Endodermal cell (in vitro differentiated cells): ENCODE measurements around the gene MYL6. TPM values are rescaled to one million over a fixed set of nuclear protein-coding genes. Genes with fewer than 3 reads are reported as not detected.

ENCODE experiments used
- DNase-seq: peaks from one replicate; pipeline ENCODE4 v3.0.0-alpha.2; 2017
- H3K27ac ChIP-seq: 2 replicates; pipeline ENCODE4 v1.5.1; 2013; ENCODE audit warnings: mild to moderate bottlenecking, low read depth, low read length, moderate library complexity
- H3K27me3 ChIP-seq: 2 replicates; pipeline ENCODE4 v1.6.1; 2013; ENCODE audit warnings: mild to moderate bottlenecking, low read length, moderate library complexity; ENCODE audit not compliant: insufficient read depth, control insufficient read depth, poor library complexity, severe bottlenecking
- H3K36me3 ChIP-seq: 2 replicates; pipeline ENCODE4 v1.7.0; 2013; ENCODE audit warnings: mild to moderate bottlenecking, low read length, moderate library complexity; ENCODE audit not compliant: control insufficient read depth, insufficient read depth
- H3K4me1 ChIP-seq: one replicate; pipeline ENCODE4 v1.7.0; 2013; ENCODE audit warnings: low read length; ENCODE audit not compliant: control insufficient read depth, insufficient read depth
- H3K4me3 ChIP-seq: 2 replicates; pipeline ENCODE4 v1.5.1; 2013; ENCODE audit warnings: mild to moderate bottlenecking, low read length, moderate library complexity
- H3K9ac ChIP-seq: 2 replicates; pipeline ENCODE4 v1.6.1; 2013; ENCODE audit warnings: mild to moderate bottlenecking, low read length, moderate library complexity; ENCODE audit not compliant: poor library complexity, severe bottlenecking; ENCODE audit errors: extremely low read depth
- H3K9me3 ChIP-seq: 2 replicates; pipeline ENCODE4 v1.6.1; 2013; ENCODE audit warnings: mild to moderate bottlenecking, low read length, moderate library complexity; ENCODE audit not compliant: control insufficient read depth
- H3K27ac Mint-ChIP-seq: 2 replicates; pipeline ENCODE4 v1.8.0; 2020; ENCODE audit warnings: mixed read lengths
- H3K27me3 Mint-ChIP-seq: 2 replicates; pipeline ENCODE4 v1.8.0; 2021; ENCODE audit warnings: mild to moderate bottlenecking, mixed read lengths; ENCODE audit not compliant: insufficient read depth
- H3K36me3 Mint-ChIP-seq: 2 replicates; pipeline ENCODE4 v1.8.0; 2020; ENCODE audit warnings: low read depth, mixed read lengths
- H3K4me1 Mint-ChIP-seq: 2 replicates; pipeline ENCODE4 v1.8.0; 2020; ENCODE audit warnings: mixed read lengths
- H3K4me3 Mint-ChIP-seq: 2 replicates; pipeline ENCODE4 v1.8.0; 2020; ENCODE audit warnings: mild to moderate bottlenecking, moderate library complexity, mixed read lengths
- H3K9me3 Mint-ChIP-seq: 2 replicates; pipeline ENCODE4 v1.8.0; 2020; ENCODE audit warnings: mild to moderate bottlenecking, mixed read lengths
- WGBS, 2 experiments: methylation state at CpG; one replicate each; pipeline versions ENCODE4 v1.1.5 to v1.1.7; 2013; ENCODE audit warnings: missing lambda C conversion rate in 2 of 2, mixed read lengths in 1 of 2; ENCODE audit not compliant: insufficient coverage in 1 of 2, insufficient read length in 1 of 2; 5-methylcytosine and 5-hydroxymethylcytosine counted together
- total RNA-seq, 2 donors: library from RNA; stranded (reverse); fragmentation: NEBNext Ultra II Directional in 1 of 2; extraction: Animal tissue kit (Norgen Biotek cat#: 25700) in 1 of 2; gene quantifications; 2 replicates in 1 of 2; 3 replicates in 1 of 2; pipeline ENCODE4 v1.2.1, GENCODE V29; 2021
- TF ChIP-seq, protein P1 (sequence below): fragments of 200-600 bp; sonication (generic); conservative IDR thresholded peaks from 2 replicates; pipeline ENCODE4 v1.5.0; 2021; ENCODE audit warnings: antibody characterized with exemption, mild to moderate bottlenecking

MYL6 gene
- total RNA-seq, 2 donors from 2014 or later = 1,640 to 1,647 TPM

DNA sequence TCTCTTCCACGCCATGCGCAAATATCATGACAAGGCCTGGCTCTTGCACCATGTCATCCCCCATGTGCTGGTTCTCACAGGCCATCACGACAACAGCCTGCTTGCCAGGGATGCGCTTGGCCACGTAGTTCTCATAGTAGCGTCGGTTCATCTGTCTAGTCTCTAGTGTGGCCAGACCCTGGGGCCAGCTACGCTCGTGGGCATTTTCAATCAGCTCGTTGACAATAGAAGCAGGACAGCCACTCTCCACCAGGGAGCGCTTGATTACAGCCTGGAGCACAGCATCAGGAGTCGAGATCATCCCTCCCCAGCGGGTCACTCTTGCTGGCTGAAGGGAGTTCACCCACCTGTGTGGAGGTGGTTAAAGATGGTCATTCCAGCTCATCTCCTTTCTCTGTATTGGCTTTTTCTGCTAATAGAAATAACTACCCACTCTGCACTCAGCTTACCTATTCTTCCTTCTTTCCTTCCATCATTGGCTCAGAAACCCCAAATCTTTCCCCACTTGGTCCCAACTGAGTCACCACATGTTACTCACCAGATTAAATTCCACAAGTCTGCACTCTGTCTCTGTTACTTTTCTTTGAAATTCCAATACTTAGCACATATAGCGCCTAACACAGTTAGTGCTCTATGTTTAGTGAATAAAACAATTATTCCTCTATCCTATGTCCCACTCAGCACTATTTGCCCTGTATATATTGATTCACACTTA, 48.5 kb downstream of the MYL6 start:
- no peak overlapping the region for H3K4me3 Mint-ChIP-seq
- TF ChIP-seq, protein P1, sequence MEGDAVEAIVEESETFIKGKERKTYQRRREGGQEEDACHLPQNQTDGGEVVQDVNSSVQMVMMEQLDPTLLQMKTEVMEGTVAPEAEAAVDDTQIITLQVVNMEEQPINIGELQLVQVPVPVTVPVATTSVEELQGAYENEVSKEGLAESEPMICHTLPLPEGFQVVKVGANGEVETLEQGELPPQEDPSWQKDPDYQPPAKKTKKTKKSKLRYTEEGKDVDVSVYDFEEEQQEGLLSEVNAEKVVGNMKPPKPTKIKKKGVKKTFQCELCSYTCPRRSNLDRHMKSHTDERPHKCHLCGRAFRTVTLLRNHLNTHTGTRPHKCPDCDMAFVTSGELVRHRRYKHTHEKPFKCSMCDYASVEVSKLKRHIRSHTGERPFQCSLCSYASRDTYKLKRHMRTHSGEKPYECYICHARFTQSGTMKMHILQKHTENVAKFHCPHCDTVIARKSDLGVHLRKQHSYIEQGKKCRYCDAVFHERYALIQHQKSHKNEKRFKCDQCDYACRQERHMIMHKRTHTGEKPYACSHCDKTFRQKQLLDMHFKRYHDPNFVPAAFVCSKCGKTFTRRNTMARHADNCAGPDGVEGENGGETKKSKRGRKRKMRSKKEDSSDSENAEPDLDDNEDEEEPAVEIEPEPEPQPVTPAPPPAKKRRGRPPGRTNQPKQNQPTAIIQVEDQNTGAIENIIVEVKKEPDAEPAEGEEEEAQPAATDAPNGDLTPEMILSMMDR = peak; percentile 82
- no peak overlapping the region for H3K9ac ChIP-seq
- peaks cover 51% of the 10 kb centered on the region for H3K36me3 Mint-ChIP-seq
- peak; percentile 96 for DNase-seq
- no peaks in the 10 kb centered on the region for H3K9me3 Mint-ChIP-seq
- no peaks in the 10 kb centered on the region for H3K27me3 ChIP-seq
- H3K4me1 Mint-ChIP-seq = peaks cover 9% of the 10 kb centered on the region
- H3K27me3 Mint-ChIP-seq = no peaks in the 10 kb centered on the region
- 84 to 86% methylated on average over 12 to 13 of the region's 14 CpGs for WGBS, 2 experiments
- peak overlapping the region; percentile 46 for H3K27ac Mint-ChIP-seq
- H3K4me3 ChIP-seq = no peak overlapping the region
- no peak overlapping the region for H3K27ac ChIP-seq
- peaks cover 5% of the 10 kb centered on the region for H3K4me1 ChIP-seq
- no peaks in the 10 kb centered on the region for H3K9me3 ChIP-seq
- H3K36me3 ChIP-seq = peaks cover 61% of the 10 kb centered on the region

DNA sequence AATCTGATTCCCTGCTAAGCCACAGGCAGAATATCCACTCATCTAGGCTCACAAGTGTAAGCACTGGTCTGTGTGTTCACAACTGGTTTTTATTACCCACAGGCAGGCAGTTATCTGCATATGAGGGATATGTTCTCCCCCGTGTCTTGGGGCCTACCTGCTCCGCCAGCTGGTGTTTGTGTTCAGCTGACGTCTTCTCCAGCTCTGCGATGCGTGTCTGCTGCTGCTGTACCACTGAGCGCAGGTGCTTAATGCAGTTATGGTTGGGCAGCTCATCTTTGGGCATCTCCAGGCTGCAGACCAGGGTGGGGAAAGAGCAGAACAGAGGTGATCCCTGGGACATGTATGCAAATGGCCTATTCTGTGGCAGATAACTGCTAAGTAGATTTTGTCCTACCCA, 49.8 kb downstream of the MYL6 start:
- Mint-ChIP-seq H3K4me3 (no peak overlapping the region), H3K36me3 (peaks cover 61% of the 10 kb centered on the region), H3K4me1 (peaks cover 9% of the 10 kb centered on the region), H3K9me3 (no peaks in the 10 kb centered on the region), H3K27ac (peak overlapping the region; percentile 30), H3K27me3 (no peaks in the 10 kb centered on the region)
- no peak for DNase-seq
- H3K27me3 ChIP-seq = no peaks in the 10 kb centered on the region
- TF ChIP-seq, protein P1 = no peak
- H3K4me3 ChIP-seq = no peak overlapping the region
- no peak overlapping the region for H3K9ac ChIP-seq
- no peak overlapping the region for H3K27ac ChIP-seq
- H3K4me1 ChIP-seq = peaks cover 5% of the 10 kb centered on the region
- 93 to 96% methylated on average over 5 to 6 of the region's 6 CpGs for WGBS, 2 experiments
- no peaks in the 10 kb centered on the region for H3K9me3 ChIP-seq
- H3K36me3 ChIP-seq = peaks cover 75% of the 10 kb centered on the region

Other genes starting within 250 kb of the MYL6 start
- 10 to 100 TPM; 76.1 to 79.4 TPM for gene PYM1, start 230.5 kb upstream of the MYL6 start, total RNA-seq
- gene DGKA, start 227.2 kb upstream of the MYL6 start, total RNA-seq = 10 to 100 TPM; 10.2 to 11.1 TPM
- gene PMEL, start 192.3 kb upstream of the MYL6 start, total RNA-seq = 10 to 100 TPM; 17.2 to 20.8 TPM
- 10 to 100 TPM; 60.8 to 69.8 TPM for gene CDK2, start 191.5 kb upstream of the MYL6 start, total RNA-seq
- gene RAB5B, start 184.3 kb upstream of the MYL6 start, total RNA-seq = 10 to 100 TPM; 91.3 to 95.5 TPM
- gene SUOX, start 161.1 kb upstream of the MYL6 start, total RNA-seq = 10 to 100 TPM; 23.2 to 27.5 TPM
- 10 to 100 TPM in 1 of 2 donors, 1 to 10 TPM in 1; 9.8 to 10.2 TPM for gene IKZF4, start 137.3 kb upstream of the MYL6 start, total RNA-seq
- 10 to 100 TPM; 35.8 to 58.6 TPM for gene RPS26, start 116.4 kb upstream of the MYL6 start, total RNA-seq
- gene ERBB3, start 78.2 kb upstream of the MYL6 start, total RNA-seq = 10 to 100 TPM; 45.7 to 51.8 TPM
- gene PA2G4, start 53.8 kb upstream of the MYL6 start, total RNA-seq = 100 to 1,000 TPM; 128 to 161 TPM
- gene RPL41, start 41.7 kb upstream of the MYL6 start, total RNA-seq = 1,000 to 10,000 TPM; 4,305 to 4,379 TPM
- gene ZC3H10, start 40.1 kb upstream of the MYL6 start, total RNA-seq = 1 to 10 TPM; 7.9 to 9.1 TPM
- gene ESYT1, start 30.1 kb upstream of the MYL6 start, total RNA-seq = 100 to 1,000 TPM in 1 of 2 donors, 10 to 100 TPM in 1; 97.0 to 118 TPM
- gene MYL6B, start 5.8 kb upstream of the MYL6 start, total RNA-seq = 100 to 1,000 TPM; 153 to 191 TPM
- gene SMARCC2, start 31.1 kb downstream of the MYL6 start, total RNA-seq = 100 to 1,000 TPM; 127 to 129 TPM
- gene RNF41, start 63.6 kb downstream of the MYL6 start, total RNA-seq = 10 to 100 TPM; 45.8 to 48.9 TPM
- gene NABP2, start 66.0 kb downstream of the MYL6 start, total RNA-seq = 10 to 100 TPM; 27.0 to 35.1 TPM
- 1 to 10 TPM; 2.5 to 3.2 TPM for gene SLC39A5, start 71.7 kb downstream of the MYL6 start, total RNA-seq
- gene ANKRD52, start 100.0 kb downstream of the MYL6 start, total RNA-seq = 10 to 100 TPM; 39.3 to 54.9 TPM
- gene COQ10A, start 108.6 kb downstream of the MYL6 start, total RNA-seq = 10 to 100 TPM; 20.5 to 23.2 TPM
- gene CS, start 142.0 kb downstream of the MYL6 start, total RNA-seq = 100 to 1,000 TPM; 134 to 167 TPM
- 100 to 1,000 TPM; 183 to 198 TPM for gene CNPY2, start 157.6 kb downstream of the MYL6 start, total RNA-seq
- gene PAN2, start 175.6 kb downstream of the MYL6 start, total RNA-seq = 10 to 100 TPM; 66.5 to 90.3 TPM
- 10 to 100 TPM in 1 of 2 donors, 1 to 10 TPM in 1; 4.6 to 10.4 TPM for gene IL23A, start 180.5 kb downstream of the MYL6 start, total RNA-seq
- 100 to 1,000 TPM; 107 to 112 TPM for gene STAT2, start 201.7 kb downstream of the MYL6 start, total RNA-seq
- gene APOF, start 204.5 kb downstream of the MYL6 start, total RNA-seq = not detected